Measurements from ENCODE around the gene NAV3. TPM values are rescaled to one million over a fixed set of nuclear protein-coding genes. Genes with fewer than 3 reads are reported as not detected.

NAV3 gene
- total RNA-seq, 1 experiment from 2014 or later = 2.5 TPM

DNA sequence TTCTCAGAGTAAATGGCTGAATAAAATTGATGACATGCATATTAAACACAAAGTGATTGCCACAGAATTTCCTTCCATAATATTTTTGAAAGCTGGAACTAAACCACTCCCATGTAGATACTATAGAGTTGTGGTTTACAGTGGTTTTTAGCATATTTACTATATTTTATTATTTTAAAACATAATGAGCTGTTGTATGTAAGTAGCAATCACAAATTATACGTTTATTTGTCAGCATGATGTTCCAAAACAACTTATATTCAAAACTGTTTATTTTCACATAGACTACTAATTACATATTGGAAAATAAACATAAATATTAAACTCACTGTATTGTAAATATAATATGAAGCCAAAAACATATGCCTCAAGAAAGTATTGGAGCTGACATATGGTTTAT is 77.2 kb downstream of the NAV3 start:
- Histone ChIP-seq H3K4me1 (ENCODE audit: control insufficient read depth, insufficient read depth, low read length) (no peaks in the 10 kb centered on the region), H3K36me3 (ENCODE audit: control insufficient read depth, insufficient read depth, low read length) (no peaks in the 10 kb centered on the region), H3K4me3 (ENCODE audit: low read depth in 2 of 2, low read length in 2 of 2) (no peak overlapping the region), H3K9me3 (ENCODE audit: control insufficient read depth, insufficient read depth, low read depth, low read length) (no peaks in the 10 kb centered on the region), H3K27ac (ENCODE audit: low read length) (no peak overlapping the region), H3K27me3 (ENCODE audit: control insufficient read depth, insufficient read depth, low read length) (no peaks in the 10 kb centered on the region)
- no peak for ATAC-seq
- BruUV-seq (replicated peaks) = no TSS peak
- TF ChIP-seq SIN3A (IDR thresholded peaks at IDR 0.05; ENCODE audit: borderline replicate concordance, insufficient read depth, low read depth, low read length) = no peak
- no peak for TF ChIP-seq POLR2AphosphoS5 (IDR thresholded peaks at IDR 0.05; ENCODE audit: low read depth, low read length)
- TF ChIP-seq TCF7L2 (IDR thresholded peaks at IDR 0.05; ENCODE audit: low read depth, low read length) = no peak
- TF ChIP-seq, protein P1, sequence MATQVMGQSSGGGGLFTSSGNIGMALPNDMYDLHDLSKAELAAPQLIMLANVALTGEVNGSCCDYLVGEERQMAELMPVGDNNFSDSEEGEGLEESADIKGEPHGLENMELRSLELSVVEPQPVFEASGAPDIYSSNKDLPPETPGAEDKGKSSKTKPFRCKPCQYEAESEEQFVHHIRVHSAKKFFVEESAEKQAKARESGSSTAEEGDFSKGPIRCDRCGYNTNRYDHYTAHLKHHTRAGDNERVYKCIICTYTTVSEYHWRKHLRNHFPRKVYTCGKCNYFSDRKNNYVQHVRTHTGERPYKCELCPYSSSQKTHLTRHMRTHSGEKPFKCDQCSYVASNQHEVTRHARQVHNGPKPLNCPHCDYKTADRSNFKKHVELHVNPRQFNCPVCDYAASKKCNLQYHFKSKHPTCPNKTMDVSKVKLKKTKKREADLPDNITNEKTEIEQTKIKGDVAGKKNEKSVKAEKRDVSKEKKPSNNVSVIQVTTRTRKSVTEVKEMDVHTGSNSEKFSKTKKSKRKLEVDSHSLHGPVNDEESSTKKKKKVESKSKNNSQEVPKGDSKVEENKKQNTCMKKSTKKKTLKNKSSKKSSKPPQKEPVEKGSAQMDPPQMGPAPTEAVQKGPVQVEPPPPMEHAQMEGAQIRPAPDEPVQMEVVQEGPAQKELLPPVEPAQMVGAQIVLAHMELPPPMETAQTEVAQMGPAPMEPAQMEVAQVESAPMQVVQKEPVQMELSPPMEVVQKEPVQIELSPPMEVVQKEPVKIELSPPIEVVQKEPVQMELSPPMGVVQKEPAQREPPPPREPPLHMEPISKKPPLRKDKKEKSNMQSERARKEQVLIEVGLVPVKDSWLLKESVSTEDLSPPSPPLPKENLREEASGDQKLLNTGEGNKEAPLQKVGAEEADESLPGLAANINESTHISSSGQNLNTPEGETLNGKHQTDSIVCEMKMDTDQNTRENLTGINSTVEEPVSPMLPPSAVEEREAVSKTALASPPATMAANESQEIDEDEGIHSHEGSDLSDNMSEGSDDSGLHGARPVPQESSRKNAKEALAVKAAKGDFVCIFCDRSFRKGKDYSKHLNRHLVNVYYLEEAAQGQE (IDR thresholded peaks at IDR 0.05; ENCODE audit: insufficient read depth in 1 of 2, low read depth in 2 of 2, low read length in 1 of 2) = no peak
- TF ChIP-seq, protein P2, sequence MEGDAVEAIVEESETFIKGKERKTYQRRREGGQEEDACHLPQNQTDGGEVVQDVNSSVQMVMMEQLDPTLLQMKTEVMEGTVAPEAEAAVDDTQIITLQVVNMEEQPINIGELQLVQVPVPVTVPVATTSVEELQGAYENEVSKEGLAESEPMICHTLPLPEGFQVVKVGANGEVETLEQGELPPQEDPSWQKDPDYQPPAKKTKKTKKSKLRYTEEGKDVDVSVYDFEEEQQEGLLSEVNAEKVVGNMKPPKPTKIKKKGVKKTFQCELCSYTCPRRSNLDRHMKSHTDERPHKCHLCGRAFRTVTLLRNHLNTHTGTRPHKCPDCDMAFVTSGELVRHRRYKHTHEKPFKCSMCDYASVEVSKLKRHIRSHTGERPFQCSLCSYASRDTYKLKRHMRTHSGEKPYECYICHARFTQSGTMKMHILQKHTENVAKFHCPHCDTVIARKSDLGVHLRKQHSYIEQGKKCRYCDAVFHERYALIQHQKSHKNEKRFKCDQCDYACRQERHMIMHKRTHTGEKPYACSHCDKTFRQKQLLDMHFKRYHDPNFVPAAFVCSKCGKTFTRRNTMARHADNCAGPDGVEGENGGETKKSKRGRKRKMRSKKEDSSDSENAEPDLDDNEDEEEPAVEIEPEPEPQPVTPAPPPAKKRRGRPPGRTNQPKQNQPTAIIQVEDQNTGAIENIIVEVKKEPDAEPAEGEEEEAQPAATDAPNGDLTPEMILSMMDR (IDR thresholded peaks at IDR 0.05) = no peak
- ChIA-PET POLR2A (no interaction called here), CTCF (no interaction called here)
- in situ Hi-C loops (cut with HindIII; ENCODE audit: low pct_unique_long_range_greater_than_20kb, low sequenced_read_pairs) = no loop called here
- DNase-seq (ENCODE audit: low read depth, low spot score) = no peak
- intact Hi-C loops (cut with micrococcal nuclease; ENCODE audit: unreplicated experiment) = no loop called here

DNA sequence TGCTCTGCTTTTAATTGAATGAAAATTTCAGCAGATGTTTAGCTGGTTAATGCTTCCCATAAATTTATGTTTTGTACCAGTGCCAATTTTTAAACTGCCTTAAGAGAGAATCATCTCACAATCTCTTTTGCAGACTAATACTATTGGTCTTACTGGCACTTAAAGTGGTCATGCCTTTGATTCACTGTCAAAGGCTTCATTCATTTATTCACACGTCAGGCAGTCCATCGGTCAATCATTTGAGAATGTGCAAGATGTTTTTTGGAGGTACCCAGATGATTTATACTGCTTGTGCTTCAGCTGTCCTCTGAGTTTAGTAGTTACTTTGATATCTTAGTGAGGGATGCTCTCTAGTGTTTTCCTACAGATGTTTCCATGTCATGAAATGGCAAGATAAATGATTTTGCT is 83.4 kb downstream of the NAV3 start:
- Histone ChIP-seq H3K36me3 (ENCODE audit: control insufficient read depth, insufficient read depth, low read length) (no peaks in the 10 kb centered on the region), H3K4me3 (ENCODE audit: low read depth in 2 of 2, low read length in 2 of 2) (no peak overlapping the region), H3K27ac (ENCODE audit: low read length) (no peak overlapping the region), H3K27me3 (ENCODE audit: control insufficient read depth, insufficient read depth, low read length) (no peaks in the 10 kb centered on the region), H3K9me3 (ENCODE audit: control insufficient read depth, insufficient read depth, low read depth, low read length) (no peaks in the 10 kb centered on the region), H3K4me1 (ENCODE audit: control insufficient read depth, insufficient read depth, low read length) (no peaks in the 10 kb centered on the region)
- intact Hi-C loops (cut with micrococcal nuclease; ENCODE audit: unreplicated experiment) (no loop called here), in situ Hi-C loops (cut with HindIII; ENCODE audit: low pct_unique_long_range_greater_than_20kb, low sequenced_read_pairs) (no loop called here)
- TF ChIP-seq SIN3A (IDR thresholded peaks at IDR 0.05; ENCODE audit: borderline replicate concordance, insufficient read depth, low read depth, low read length) (no peak), TCF7L2 (IDR thresholded peaks at IDR 0.05; ENCODE audit: low read depth, low read length) (no peak)
- TF ChIP-seq, protein P2 (IDR thresholded peaks at IDR 0.05) = no peak
- DNase-seq (ENCODE audit: low read depth, low spot score) = no peak
- ATAC-seq = no peak
- ChIA-PET POLR2A (no interaction called here), CTCF (no interaction called here)
- BruUV-seq (replicated peaks) = no TSS peak
